SKM-1 treated with dmso at 0.1 percent for 144 hours (cell line): ENCODE measurements around the gene LRRC18.

Experiments used
- DNase-seq: peaks from one replicate; lab custom pipeline; 2025; ENCODE audit not compliant: unreplicated experiment; lab: John Stamatoyannopoulos, UW

The LRRC18 gene

DNA sequence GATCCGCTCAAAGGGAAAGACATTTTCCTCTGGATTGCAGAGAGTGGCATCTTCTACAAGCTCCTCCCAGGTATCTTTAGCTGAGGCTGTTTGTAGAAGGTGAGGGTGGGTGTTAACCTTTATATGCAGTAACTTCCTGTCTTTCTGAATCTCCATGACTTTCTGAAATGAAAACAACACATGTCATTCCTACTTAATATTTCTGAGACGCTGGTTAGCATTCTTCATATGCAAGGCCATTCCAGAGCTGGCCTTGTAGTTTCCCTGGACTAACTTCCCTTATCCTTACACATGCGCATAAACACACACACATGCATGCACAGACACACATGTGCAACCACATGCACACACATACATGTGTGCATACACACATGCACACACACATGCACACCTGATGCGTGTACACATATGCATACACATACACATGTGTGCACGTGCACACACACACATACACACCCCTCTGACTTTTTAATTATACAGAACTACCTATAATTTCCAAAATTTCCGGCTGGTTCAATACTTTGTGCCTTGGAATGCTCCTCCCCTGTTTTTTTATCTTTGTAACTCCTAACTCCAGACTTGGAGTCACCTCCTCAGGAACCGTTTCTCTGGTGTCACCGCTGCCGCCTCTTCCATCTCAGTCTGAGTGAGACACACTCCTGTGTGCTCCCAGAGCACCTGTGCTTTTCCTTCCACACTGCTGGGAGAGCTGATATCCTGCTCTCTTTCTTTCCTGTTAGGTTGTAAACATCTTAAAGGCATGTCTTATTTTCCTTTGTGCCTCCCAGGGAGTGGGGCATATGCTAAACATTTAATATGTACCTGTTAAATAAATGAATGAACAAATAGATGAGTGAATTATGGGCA lies 55.2 kb downstream of the LRRC18 start:
- no peak for DNase-seq

DNA sequence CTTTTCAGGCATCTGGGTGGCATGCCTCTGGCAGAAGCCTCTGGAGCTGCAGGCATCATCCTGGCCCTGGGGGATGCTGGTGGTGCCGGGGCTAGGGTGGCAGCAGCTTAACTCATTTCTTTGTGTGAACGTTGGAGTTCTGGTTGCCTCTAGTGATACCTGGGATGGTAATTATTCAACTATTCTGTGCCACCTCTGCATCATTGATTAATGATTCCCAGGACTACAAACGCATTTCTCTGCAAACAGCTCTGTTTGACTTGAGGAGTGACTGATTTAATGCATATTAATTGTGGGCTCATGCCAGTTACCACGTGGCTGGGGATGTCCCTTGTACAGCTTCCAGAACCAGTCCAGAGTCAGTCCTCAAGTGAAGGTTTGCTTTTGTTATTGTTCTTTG lies 55.9 kb downstream of the LRRC18 start:
- no peak for DNase-seq

DNA sequence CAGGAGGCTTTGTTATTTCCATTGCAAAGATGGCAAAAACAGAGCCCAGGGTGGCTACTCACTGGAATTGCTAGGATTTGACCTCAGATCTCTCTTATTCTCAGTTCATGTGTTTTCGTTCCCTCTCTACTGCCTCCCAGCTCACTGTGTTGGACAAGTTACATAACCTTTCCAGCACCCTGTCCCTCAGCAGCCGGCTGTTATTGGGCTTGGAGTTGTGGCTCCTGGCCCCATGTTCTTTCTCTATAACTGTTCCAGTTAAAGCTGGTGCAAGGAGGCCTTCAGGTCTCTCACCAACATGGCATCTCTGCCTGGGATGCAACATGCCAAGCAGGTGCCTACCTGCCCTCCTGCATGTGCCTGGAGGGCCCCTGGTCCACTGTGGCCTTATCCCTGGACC lies 56.8 kb downstream of the LRRC18 start:
- no peak for DNase-seq

DNA sequence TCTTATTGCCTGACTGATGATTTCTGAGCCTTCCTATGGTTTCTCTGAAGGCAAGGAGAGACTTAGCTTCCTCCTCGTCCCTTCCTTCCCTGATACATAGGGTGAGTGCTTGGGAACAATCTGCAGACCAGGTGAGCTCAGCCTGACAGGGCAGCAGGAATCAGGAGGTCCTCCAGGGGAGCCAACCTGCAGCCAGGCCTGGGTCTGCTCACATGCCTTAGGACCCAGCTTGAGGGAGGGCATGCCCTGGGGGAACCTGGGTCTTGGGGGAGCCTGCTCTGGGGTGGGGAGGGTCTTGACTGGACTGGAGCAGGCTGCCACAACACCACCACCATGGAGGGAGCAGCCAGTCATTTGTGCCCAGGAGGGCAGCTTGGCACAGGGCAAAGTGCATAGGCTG lies 57.7 kb downstream of the LRRC18 start:
- DNase-seq = no peak

DNA sequence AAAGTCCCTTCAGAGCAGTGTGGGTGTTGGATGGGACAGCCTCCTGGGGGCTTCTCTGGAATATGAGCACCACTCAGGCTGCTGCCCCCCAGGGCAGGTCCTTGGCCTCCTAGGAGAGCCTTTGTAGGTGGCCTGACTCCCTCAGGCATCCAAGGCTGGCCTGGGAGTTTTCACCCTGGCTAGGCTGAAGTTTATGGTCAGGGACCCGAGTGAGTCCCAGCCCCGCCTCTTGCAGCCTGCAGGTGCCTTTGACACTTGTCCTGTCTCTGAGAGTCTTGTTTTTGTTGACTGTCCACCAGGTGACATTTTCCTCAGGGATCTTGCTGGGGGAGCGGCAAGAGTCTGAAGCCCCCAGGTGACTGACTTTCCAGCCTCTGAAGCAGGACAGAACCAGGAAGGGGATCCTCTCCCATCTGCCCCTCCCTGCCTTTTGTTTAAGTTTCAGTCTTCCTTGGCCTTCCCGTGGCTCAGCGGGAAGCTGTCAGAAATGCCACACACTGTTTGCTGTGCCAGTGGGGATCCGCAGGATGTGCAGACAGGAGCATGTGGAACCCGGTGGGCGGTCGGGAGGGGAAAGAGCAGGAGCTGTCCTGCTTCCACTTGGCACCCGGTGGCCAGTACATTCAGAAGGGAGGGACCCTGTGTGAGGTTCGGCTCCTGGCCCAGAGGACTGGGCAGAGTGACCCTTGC lies 59.5 kb downstream of the LRRC18 start:
- no peak for DNase-seq

DNA sequence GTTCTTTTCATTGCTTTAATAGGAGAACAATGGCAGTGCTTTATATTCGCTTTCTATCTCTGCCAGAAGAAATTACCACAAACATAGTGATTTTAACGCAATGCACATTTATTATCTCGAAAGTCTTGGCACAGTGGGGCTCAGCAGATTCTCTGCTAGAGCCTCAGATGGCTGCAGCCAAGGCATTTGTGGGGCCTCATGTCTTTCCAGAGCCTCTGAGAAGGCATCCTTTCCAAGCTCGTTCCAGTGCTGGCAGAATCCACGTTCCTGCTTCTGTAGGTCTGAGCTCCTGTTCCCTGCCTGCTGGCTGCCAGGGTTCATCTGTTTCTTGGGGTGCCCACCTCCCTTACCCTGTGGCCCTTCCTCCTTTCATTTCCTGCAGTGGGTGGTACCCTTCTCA lies 60.2 kb downstream of the LRRC18 start:
- no peak for DNase-seq

DNA sequence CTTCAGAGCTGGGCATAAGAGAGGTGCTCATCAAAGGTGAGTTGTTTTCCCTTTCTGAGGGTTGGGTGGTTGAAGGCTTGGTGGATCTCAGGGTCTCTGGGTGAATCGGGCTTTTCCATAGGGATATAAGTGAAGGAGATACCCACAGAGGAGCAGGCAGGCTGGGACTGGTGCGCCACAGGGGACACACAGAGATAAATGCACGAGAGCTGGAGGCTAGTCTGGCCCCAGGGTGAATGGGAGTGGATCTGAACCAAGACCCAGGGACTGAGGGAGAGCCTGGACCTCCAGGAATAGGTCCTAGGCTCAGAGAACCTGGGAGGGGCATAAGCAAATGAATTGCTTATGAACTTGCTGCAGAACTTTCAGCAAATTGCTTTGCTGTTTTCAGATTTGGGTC lies 61.5 kb downstream of the LRRC18 start:
- no peak for DNase-seq

DNA sequence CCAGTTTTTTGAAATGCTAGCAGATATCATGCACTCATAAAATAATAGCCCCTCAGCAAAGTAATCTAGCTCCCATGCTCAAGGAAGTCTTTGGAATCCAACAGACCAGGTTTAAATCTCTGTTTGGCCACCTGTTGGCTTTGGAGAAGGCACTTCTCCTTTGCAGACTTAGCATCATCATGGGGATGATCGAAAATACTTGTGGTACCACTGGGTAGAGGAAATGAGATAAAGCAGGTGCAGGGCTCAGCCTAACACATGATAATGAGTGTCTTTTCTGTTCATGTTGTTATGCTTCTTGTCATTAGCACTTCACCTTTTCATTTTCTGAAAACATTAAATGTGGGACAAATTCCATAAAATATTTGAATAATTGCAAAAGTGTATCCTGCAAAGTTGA lies 67.4 kb downstream of the LRRC18 start:
- DNase-seq = no peak
